HG03469 (cell line): ENCODE data around the gene MIP.
"Not testable (repeated sequence)": the region's sequence is repeated elsewhere in the genome, so short reads cannot be mapped to it uniquely, and the experiment has no call there.

Source experiments
- ATAC-seq: cut with Tn5 transposase; IDR thresholded peaks from one replicate; pipeline ENCODE4 v1.9.1; 2021; ENCODE audit warnings: mild to moderate bottlenecking, moderate library complexity, moderate number of reproducible peaks; ENCODE audit not compliant: unreplicated experiment

MIP gene

DNA sequence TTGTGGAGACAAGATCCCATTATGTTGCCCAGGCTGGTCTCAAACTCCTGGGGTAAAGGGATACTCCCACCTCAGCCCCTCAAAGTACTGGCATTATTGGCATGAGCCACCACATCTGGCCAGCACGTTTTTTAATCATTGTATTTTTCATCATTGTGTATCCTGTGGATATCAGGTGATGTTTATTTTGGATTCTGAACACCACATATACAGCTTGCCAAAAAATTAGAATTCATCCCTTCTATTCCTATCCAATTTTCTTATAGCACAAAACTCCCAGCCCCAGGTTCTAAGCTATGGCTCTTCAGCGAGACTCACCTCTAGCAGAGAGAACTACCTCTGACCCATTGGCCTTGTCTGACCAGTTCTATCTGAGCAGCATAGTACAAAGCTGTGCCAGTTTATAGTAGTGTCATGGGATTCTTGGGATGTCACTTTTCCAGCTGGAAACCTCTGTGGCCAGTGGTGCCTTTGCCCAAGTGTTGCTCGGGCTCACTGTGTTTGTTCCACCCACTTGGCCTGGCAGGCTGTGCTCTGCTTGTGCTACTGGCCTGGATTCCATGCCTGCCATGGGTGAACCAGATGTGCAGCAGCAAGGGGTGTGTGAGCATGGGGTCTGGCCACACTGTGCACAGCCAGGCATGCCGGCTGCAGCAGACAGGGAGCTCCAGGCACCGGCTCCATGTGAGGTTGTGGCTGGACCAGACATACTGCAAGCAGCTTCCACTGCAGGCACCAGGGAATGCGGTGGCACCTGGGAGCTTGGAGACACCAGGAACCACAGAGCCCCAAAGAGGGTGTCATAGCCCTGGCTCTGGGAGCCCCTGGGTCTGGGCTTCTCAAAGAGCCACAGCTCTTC is 42.4 kb downstream of the MIP start:
- ATAC-seq = no peak

DNA sequence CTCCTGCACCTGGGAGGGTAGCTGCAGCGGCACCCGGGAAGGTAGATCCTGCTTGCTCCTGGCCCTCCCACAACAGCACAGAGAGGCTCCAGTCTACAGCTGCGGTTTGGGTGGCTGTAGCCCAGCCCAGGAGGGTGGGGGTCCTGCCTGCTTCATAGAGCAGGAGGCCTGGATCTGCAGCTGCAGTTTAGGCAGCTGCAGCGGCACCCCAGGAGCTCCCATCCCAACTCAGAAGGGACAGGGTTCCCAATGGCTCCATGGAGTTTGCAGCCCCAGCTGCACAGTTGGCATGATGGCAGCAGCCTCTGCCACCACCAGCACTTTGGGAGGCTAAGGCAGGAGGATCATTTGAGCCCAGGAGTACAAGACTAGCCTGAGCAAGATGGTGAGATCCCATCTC is 43.7 kb downstream of the MIP start:
- ATAC-seq = no peak

- no peak for ATAC-seq
Measured at GRCh38 chr12:56408799-56409417, 45.5 kb downstream of the MIP start.

GRCh38 chr12:56404227-56404626 is 50.2 kb downstream of the MIP start:
- not testable (repeated sequence) for ATAC-seq

- not testable (repeated sequence) for ATAC-seq
Measured at GRCh38 chr12:56401612-56402011, 52.8 kb downstream of the MIP start.

DNA sequence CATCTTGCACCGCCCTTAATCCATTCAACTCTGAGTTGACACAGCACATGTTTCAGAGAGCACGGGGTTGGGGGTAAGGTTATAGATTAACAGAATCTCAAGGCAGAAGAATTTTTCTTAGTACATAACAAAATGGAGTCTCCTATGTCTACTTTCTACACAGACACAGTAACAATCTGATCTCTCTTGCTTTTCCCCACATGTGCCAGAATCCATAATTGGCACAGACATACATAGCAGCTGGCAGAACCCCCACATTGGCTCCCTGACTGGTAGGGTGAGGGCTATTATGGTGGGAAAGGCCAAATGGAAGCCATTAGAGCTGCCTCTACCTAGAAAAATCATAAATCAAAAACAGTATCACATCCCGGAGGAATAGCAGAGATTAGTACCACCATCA is 53.3 kb downstream of the MIP start:
- ATAC-seq = not testable (repeated sequence)
